Thoracic aorta (tissue), 2 donors: Measurements from ENCODE around the gene ZHX3. TPM values are rescaled to one million over a fixed set of nuclear protein-coding genes. Genes with fewer than 3 reads are reported as not detected.

Experiments
- ATAC-seq: fragments of 150-250 bp; one replicate; pipeline ENCODE4 v1.8.0; 2017; ENCODE audit warnings: low read depth; ENCODE audit not compliant: insufficient number of reproducible peaks, low FRiP score
- DNase-seq: peaks from one replicate; pipeline ENCODE4 v3.0.0-alpha.2; 2020; ENCODE audit warnings: low spot score
- H3K27ac ChIP-seq, 2 donors: fragments of 200-600 bp; sonication (generic); 1 replicate in 1 of 2; 2 replicates in 1 of 2; pipeline ENCODE4 v1.5.1; 2016; ENCODE audit warnings: mild to moderate bottlenecking in 2 of 2, moderate library complexity in 2 of 2
- H3K27me3 ChIP-seq: fragments of 200-600 bp; sonication (generic); replicated peaks from 2 replicates; pipeline ENCODE4 v1.6.0; 2016; ENCODE audit warnings: mild to moderate bottlenecking; ENCODE audit not compliant: insufficient read depth
- H3K36me3 ChIP-seq: fragments of 200-600 bp; sonication (generic); one replicate; pipeline ENCODE4 v1.5.1; 2016
- H3K4me1 ChIP-seq, 2 donors: fragments of 200-600 bp; sonication (generic); 1 replicate in 1 of 2; 2 replicates in 1 of 2; pipeline versions ENCODE4 v1.5.1 to v1.6.0; 2016; ENCODE audit warnings: low read depth in 2 of 2, mild to moderate bottlenecking in 1 of 2; ENCODE audit not compliant: control insufficient read depth in 1 of 2
- H3K4me3 ChIP-seq: fragments of 200-600 bp; sonication (generic); 2 replicates; pipeline ENCODE4 v1.5.1; 2016; ENCODE audit warnings: mild to moderate bottlenecking
- H3K9me3 ChIP-seq: fragments of 200-600 bp; sonication (generic); 2 replicates; pipeline ENCODE4 v1.5.1; 2016
- CTCF ChIP-seq: fragments of 200-600 bp; sonication (generic); IDR thresholded peaks from one replicate; pipeline ENCODE4 v1.5.1; 2019; ENCODE audit warnings: antibody characterized with exemption
- total RNA-seq, 2 donors: library from RNA; depleted of rRNA; stranded (reverse); fragments of >200 nt; gene quantifications; one replicate each; pipeline versions ENCODE4 v1.1.0 to v1.2.3, GENCODE V29; 2016

ZHX3 gene
- total RNA-seq, 2 donors from 2014 or later = 60.8 to 74.9 TPM

- Histone ChIP-seq H3K4me1 (peaks cover 15 to 44% of the 10 kb centered on the region in 2 donors), H3K27ac (no peak overlapping the region), H3K9me3 (no peaks in the 10 kb centered on the region), H3K4me3 (no peak overlapping the region), H3K36me3 (no peaks in the 10 kb centered on the region), H3K27me3 (no peaks in the 10 kb centered on the region)
- DNase-seq (no peak), ATAC-seq (no peak)
- TF ChIP-seq CTCF = no peak
These were observed 38.6 kb downstream of the ZHX3 start for GRCh38 chr20:41278936-41279335.

GRCh38 chr20:41277049-41277448, 40.5 kb downstream of the ZHX3 start:
- Histone ChIP-seq H3K36me3 (no peaks in the 10 kb centered on the region), H3K27me3 (no peaks in the 10 kb centered on the region), H3K9me3 (no peaks in the 10 kb centered on the region), H3K4me3 (no peak overlapping the region), H3K27ac (peak overlapping the region; percentile 74 to 84), H3K4me1 (peaks cover 15 to 45% of the 10 kb centered on the region in 2 donors)
- no peak for TF ChIP-seq CTCF
- ATAC-seq (no peak), DNase-seq (no peak)

GRCh38 chr20:41276317-41276751, 41.2 kb downstream of the ZHX3 start:
- no peak for ATAC-seq
- Histone ChIP-seq H3K4me1 (peaks cover 19 to 48% of the 10 kb centered on the region in 2 donors), H3K36me3 (no peaks in the 10 kb centered on the region), H3K4me3 (peak overlapping the region; percentile 29), H3K27me3 (no peaks in the 10 kb centered on the region), H3K9me3 (no peaks in the 10 kb centered on the region), H3K27ac (peak overlapping the region; percentile 74 to 84)
- no peak for DNase-seq
- TF ChIP-seq CTCF = no peak

- Histone ChIP-seq H3K4me1 (peaks cover 21 to 53% of the 10 kb centered on the region in 2 donors), H3K36me3 (no peaks in the 10 kb centered on the region), H3K4me3 (no peak overlapping the region), H3K27ac (peak overlapping the region; percentile 74 to 84), H3K9me3 (no peaks in the 10 kb centered on the region), H3K27me3 (no peaks in the 10 kb centered on the region)
- ATAC-seq (peak; percentile 49), DNase-seq (no peak)
- TF ChIP-seq CTCF = no peak
These were observed 42.2 kb downstream of the ZHX3 start for GRCh38 chr20:41275301-41275731.

DNA sequence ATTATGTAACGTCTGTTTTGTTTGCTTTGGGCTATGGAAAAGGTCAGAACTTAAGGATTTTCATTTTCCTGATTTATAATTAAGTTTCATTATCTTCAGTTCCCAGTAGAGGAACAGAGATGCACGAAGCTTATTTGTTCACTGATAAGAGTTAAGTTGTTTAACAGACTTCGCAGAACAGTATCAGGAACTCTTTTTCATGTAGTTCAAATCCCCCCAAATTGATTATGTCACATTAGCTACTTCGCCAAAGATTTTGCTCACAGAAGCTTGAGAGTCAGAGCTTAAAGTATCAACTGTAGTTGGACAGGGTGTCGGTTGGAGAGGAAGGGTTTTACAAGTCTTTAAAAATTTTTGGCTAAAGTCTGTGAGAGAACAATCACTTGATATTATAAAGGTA, 43.4 kb downstream of the ZHX3 start:
- TF ChIP-seq CTCF = no peak
- H3K27me3 ChIP-seq = no peaks in the 10 kb centered on the region
- no peaks in the 10 kb centered on the region for H3K9me3 ChIP-seq
- no peak for DNase-seq
- no peaks in the 10 kb centered on the region for H3K36me3 ChIP-seq
- H3K27ac ChIP-seq = peak overlapping the region in 1 of 2 donors; percentile 74
- H3K4me3 ChIP-seq = no peak overlapping the region
- no peak for ATAC-seq
- peaks cover 21 to 48% of the 10 kb centered on the region in 2 donors for H3K4me1 ChIP-seq
